CD4-positive, alpha-beta T cell treated with Interleukin-17A for 1 hour (primary cell): ENCODE measurements around the gene NFIB.

Source experiments
- DNase-seq: peaks from one replicate; pipeline ENCODE4 v3.0.0-alpha.2; 2020

NFIB gene

GRCh38 chr9:14303521-14303920 is 10.4 kb downstream of the NFIB start:
- DNase-seq = no peak

DNA sequence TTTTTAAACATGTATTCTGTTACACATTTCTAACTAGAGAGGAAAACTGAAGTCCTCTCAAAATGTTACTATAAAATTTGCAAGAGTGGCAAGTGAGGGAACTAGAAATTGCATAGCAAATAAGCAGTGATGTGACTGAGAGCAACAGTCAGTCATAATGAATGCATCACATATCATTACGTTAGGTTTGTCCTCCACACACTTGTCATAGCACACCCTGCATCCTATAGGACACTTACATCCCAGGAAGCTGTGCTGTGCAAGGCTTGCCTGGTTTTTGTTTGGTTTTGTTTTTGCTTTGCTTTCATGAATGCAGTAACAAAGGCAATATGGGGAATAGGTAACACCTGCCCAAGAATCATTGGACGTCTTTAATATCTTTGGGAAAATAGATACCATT is 10.8 kb downstream of the NFIB start:
- no peak for DNase-seq

- DNase-seq = no peak
Measured at GRCh38 chr9:14302405-14302804, 11.5 kb downstream of the NFIB start.

DNA sequence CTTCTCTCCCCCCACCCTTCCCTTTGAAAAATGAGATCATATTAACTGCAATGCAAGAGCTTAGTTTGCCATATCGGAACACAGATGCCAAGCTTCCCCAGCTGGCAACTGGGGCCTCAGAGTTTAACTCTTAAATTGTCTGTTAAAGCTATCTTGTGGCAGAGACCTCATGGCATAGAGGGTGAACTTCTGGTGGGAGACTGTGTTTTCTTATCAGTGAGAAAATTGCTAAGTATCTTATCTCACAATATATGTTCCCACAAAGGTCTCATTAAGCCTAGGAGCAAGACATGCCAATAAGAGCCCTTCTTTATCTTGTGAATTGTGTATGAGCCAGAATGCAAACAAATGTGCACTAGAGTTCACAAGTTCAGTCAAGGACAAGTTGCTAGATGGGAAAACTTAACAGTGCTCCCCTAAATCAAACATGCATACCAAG is 12.3 kb downstream of the NFIB start:
- DNase-seq = no peak

- no peak for DNase-seq
Measured at GRCh38 chr9:14301006-14301405, 12.9 kb downstream of the NFIB start.

DNA sequence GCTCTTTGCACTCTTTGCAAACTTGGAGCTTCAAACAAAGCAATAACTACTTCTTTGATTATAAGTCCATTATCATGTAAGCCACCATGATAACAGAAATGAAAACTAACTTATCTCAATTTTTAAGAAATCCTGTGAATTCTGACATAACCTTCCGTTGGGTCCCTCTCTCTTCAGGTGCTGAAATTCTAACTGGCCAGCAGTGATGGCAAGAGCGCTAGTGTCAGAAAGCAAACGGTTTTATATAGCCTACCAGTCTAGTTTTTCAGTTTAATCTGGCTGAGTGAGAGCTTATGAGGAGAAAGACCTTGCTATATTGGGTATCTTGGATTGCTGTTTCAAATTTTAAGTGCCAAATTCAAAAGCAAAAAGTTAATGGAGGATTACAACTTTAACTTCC is 13.4 kb downstream of the NFIB start:
- no peak for DNase-seq

- no peak for DNase-seq
Measured at GRCh38 chr9:14300040-14300439, 13.9 kb downstream of the NFIB start.

DNA sequence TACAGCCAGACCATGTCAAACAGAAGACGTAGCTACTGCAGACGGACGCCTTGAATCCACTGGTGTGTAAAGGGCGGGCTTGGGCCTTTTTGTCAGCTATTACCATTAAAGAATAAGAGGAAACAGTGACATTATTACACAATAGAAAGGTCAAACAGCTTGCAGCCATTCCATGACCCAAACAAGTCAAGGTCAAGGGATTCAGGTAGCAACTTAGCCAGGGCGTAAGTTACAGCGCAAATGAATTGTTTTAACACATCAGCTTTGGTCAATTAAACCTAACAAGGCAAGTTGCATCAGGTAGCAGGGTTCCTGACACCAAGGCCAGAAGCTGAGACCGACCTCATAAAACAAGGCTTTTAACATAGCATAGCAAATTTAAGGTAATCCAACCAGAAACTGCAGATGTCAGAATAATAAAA is 15.3 kb downstream of the NFIB start:
- no peak for DNase-seq

GRCh38 chr9:14296495-14297113 is 17.3 kb downstream of the NFIB start:
- no peak for DNase-seq

GRCh38 chr9:14294659-14295058 is 19.3 kb downstream of the NFIB start:
- DNase-seq = no peak

- no peak for DNase-seq
Measured at GRCh38 chr9:14293801-14294200, 20.1 kb downstream of the NFIB start.

DNA sequence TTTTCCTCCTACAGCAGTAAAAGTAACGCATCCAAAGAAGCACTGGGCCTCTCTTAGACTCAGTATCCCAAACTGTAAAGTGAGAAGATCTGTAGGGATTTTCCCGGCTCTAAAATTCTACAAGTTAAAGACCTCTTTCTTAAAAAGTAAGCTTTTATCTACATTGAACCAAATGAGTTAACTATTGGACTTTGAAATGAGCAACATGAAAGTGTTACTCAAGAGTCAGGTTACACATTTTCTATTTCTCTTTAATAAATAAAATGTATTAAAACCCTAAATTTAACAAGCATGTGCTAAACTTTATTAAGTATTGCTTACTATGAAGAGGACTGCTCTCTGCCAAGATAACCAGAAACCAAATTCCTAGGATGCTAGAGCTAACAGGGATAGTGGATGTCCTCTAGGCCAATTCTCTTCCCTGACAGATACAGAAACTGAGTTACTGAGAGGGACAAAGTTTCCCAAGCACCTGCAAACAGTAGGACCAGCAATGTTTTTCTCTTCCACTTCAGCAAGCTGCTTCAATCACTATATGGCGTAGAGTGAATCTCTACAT is 21.7 kb downstream of the NFIB start:
- no peak for DNase-seq

GRCh38 chr9:14289916-14290315 is 24.0 kb downstream of the NFIB start:
- no peak for DNase-seq

GRCh38 chr9:14288433-14288832 is 25.5 kb downstream of the NFIB start:
- no peak for DNase-seq

DNA sequence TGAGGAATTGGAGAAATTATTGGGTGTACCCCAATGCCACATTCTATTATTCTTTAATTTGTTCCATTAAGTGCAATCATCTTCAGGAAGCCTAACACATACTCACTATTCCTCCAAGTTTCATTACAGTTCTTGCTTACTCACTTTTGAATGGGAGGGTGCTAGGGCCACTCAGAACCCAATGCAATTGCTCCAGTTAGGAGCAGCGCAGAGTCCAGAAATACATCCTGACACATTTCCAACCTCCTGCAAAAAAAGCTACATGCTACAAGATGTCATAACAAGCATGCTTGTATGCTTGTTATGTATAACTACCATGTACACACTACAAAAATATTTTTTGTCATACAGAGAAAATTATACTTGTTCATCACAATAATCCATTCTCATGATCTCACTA is 27.8 kb downstream of the NFIB start:
- no peak for DNase-seq

DNA sequence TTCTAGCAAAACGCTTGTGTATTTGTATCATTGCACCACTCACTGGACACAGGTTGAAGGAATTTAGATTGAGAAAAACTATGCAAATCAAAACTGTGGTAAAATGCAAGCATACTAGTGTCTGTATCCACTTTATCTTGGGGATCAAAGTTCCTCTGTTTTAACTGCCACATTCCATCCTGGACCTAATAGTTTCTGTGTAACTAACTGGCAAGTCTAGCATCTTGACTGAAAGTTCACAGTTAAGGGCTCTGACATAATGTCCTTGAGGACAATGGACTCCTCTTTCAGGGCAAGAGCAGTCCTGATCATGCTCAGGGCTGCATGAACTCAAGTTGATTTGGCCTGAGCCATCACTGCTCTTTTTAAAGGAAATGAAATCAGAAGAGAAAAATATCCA is 30.7 kb downstream of the NFIB start:
- DNase-seq = no peak

GRCh38 chr9:14281876-14282275 is 32.1 kb downstream of the NFIB start:
- no peak for DNase-seq

DNA sequence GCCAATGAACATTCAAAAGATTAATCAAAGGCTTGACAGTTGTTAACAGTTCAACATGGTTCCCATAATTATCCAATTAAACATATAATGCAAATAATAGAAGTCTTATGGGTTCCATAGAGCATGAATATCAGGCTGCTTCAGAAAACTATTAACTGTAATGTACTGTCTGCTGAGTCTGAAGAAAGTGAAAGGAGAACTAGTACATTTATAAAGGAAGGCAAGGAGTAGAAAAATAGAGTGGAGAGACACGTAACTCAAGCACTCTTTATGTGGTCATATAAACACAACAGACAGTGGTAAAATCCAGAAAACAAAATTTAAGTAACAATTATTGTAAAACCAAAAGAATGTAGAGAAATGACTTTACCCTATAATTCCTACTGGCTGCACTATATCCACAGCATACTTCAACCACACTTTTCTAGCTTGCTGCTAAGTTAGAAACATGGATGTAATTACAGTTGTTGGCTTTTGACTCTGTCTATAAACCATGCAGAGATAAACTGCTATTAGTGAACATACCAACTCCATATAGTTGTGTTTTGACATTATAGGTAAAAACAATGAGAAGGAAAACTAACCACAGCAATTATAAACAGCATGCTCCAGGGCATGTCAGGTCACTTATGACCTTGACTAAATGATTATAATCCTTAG is 32.7 kb downstream of the NFIB start:
- no peak for DNase-seq

GRCh38 chr9:14279671-14280070 is 34.3 kb downstream of the NFIB start:
- DNase-seq = no peak

GRCh38 chr9:14278291-14278721 is 35.6 kb downstream of the NFIB start:
- DNase-seq = no peak

DNA sequence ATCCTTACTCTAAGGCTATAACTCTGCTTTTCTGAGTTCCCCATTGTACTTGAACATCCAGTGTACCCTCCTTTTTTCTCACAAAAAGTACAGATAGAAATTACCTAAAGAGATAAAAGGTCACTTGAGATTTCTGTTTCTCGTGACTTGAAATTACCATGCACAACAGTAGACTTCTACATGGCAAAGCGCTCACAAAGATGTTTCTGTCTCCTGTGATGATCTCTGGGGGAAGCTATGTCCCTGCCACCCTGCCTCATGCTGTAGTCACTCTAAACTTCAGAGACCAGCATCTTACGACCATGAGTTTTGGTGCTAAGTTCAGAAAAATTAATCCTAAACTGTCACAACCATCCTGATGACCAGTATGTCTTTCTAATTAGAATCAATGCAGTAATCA is 36.2 kb downstream of the NFIB start:
- DNase-seq = no peak

- DNase-seq = no peak
Measured at GRCh38 chr9:14277244-14277643, 36.7 kb downstream of the NFIB start.

GRCh38 chr9:14275331-14275730 is 38.6 kb downstream of the NFIB start:
- DNase-seq = no peak

DNA sequence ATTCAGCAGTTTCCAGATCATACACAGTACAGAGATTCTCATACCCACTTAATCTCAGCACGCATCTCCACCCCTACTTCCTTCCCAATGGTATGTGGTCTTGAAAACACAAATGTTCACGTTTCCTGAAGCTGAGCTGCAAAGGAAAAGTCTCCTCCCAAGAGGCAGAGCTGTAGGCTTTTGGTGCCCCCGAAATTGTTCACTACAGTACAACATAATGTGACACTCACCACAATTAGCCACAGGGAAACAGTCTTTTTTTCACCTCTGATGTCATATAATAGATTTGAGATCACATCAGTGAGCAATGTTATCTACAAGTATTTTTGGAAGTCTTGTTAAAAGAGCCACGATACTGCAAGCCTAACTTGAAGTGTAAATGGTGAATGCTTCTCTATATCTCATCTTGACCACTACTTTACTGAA is 40.2 kb downstream of the NFIB start:
- DNase-seq = no peak
